ENCODE results near the gene COX6A2. TPM values are rescaled to one million over a fixed set of nuclear protein-coding genes. Genes with fewer than 3 reads are reported as not detected.

Gene COX6A2
- total and polyA plus RNA-seq, 8 donors: 0.67 TPM; not detected in 7

GRCh38 chr16:31429314-31429713 lies 1.2 kb upstream of the COX6A2 start:
- Histone ChIP-seq H3K4me3 (no peak overlapping the region), H3K27me3 (peaks cover 0 to 13% of the 10 kb centered on the region in 2 donors), H3K36me3 (no peaks in the 10 kb centered on the region), H3K27ac (no peak overlapping the region), H3K9me3 (no peaks in the 10 kb centered on the region), H3K4me1 (peaks cover 4% of the 10 kb centered on the region in 2 donors)
- DNase-seq (no peak), ATAC-seq (no peak)
- intact Hi-C loops (cut with DNase I): no loop called here
- no peak for TF ChIP-seq CTCF (IDR thresholded peaks at IDR 0.05)

DNA sequence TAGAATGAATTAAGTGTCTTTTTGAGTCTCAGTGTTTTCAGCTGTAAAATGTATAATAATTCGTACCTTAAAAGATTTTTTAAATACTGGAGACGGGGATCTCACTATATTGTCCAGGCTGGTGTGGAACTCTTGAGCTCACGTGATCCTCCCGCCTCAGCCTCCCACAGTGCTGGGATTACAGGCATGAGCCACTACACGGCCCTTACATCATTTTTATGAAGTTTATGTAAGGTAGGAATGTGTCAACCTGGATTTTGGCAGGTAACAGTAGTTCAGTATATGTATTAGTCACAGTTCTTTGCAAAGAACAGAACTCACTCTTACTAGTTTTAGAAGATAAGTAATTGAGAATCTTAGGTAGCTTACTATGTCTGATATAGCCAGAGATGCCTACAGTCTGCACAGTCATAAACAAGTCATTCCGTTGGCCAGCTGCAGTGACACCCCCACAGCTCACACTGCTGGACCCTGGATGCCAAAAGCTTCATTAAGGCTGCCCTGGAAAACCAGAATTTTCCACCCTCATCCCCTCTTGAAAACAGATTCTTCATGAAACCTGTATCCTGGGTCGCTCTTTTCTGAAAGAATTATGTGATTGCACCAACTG lies 583 bp upstream of the COX6A2 start:
- no peak overlapping the region for H3K27ac ChIP-seq
- H3K36me3 ChIP-seq: no peaks in the 10 kb centered on the region
- peaks cover 4% of the 10 kb centered on the region in 2 donors for H3K4me1 ChIP-seq
- ATAC-seq (no peak), DNase-seq (no peak)
- intact Hi-C loops (cut with DNase I): no loop called here
- H3K4me3 ChIP-seq: no peak overlapping the region
- TF ChIP-seq CTCF (IDR thresholded peaks at IDR 0.05): no peak
- no peaks in the 10 kb centered on the region for H3K9me3 ChIP-seq
- peaks cover 0 to 19% of the 10 kb centered on the region in 2 donors for H3K27me3 ChIP-seq

DNA sequence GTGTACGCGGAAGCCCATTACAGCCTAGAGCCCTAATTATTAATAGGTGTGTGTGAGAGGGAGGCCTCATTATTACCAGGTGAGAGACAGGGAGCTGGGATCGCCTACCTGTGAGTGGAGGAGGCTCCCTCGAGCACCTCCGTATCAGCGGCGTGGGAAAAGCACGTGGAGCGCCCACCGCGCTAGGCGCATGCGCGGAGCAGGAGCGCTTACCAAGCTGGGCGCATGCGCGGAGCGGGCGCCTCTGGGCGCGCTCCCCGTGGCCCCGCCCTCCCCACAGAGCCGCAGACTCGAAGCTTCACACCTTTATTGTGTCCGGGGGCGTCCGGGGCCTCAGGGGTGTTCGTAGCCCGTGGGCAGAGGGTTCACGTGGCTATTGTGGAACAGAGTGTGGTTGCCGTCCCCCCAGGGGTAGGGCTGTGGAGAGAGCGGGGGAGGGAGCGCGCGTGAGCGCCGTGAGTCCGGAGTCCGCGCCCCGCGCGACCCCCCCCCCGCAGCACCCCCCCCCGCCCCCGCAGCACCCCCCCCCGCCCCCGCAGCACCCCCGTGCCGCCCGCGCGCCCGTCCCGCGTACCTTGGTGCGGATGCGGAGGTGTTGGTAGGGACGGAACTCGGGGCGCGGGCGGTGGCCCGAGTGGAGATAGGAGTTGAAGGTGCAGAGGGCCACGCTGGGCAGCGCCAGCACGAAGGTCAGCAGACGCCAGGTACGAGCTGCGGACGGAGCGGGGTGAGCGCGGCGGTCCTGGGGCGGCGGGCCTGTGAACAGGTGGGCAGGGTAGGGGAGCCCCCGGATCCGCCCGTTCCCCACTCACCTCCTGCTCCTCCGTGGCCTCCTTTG lies 500 bp downstream of the COX6A2 start:
- intact Hi-C loops (cut with DNase I): no loop called here
- no peak for TF ChIP-seq CTCF (IDR thresholded peaks at IDR 0.05)
- Histone ChIP-seq H3K9me3 (no peaks in the 10 kb centered on the region), H3K36me3 (no peaks in the 10 kb centered on the region), H3K27me3 (peaks cover 0 to 26% of the 10 kb centered on the region in 2 donors), H3K4me3 (peak overlapping the region; percentile 28 to 32), H3K4me1 (peaks cover 4% of the 10 kb centered on the region in 2 donors), H3K27ac (no peak overlapping the region)
- DNase-seq: peak in 3 of 4 donors; percentile 45 to 89 (median 62)
- ATAC-seq: peak; percentile 80

DNA sequence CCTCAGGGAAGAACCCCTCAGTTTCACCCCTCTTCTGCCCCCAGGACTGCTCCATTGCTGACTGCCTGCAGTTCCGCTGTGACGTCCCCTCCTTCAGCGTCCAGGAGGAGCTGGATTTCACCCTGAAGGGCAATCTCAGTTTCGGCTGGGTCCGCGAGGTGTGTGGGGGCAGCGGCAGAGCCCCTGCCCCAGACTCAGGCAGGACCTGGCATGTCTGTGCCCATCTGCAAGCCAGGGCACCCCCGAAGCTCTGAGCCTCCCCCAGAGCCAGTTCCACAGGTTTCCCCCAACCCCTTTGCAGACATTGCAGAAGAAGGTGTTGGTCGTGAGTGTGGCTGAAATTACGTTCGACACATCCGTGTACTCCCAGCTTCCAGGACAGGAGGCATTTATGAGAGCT lies 4.4 kb downstream of the COX6A2 start:
- Histone ChIP-seq H3K9me3 (no peaks in the 10 kb centered on the region), H3K36me3 (no peaks in the 10 kb centered on the region), H3K4me3 (no peak overlapping the region), H3K27me3 (peaks cover 0 to 30% of the 10 kb centered on the region in 2 donors), H3K4me1 (peaks cover 4% of the 10 kb centered on the region in 2 donors), H3K27ac (no peak overlapping the region)
- no peak for DNase-seq
- no peak for ATAC-seq
- TF ChIP-seq CTCF (IDR thresholded peaks at IDR 0.05): no peak
- intact Hi-C loops (cut with DNase I): no loop called here

GRCh38 chr16:31423241-31423640 lies 4.9 kb downstream of the COX6A2 start:
- Histone ChIP-seq H3K4me3 (no peak overlapping the region), H3K9me3 (no peaks in the 10 kb centered on the region), H3K36me3 (no peaks in the 10 kb centered on the region), H3K27ac (no peak overlapping the region), H3K4me1 (peaks cover 4% of the 10 kb centered on the region in 2 donors), H3K27me3 (peaks cover 0 to 33% of the 10 kb centered on the region in 2 donors)
- DNase-seq: no peak
- intact Hi-C loops (cut with DNase I): no loop called here
- TF ChIP-seq CTCF (IDR thresholded peaks at IDR 0.05): no peak
- no peak for ATAC-seq
